Endothelial cell of umbilical vein (primary cell): ENCODE results near the gene STK40. TPM values are rescaled to one million over a fixed set of nuclear protein-coding genes. Genes with fewer than 3 reads are reported as not detected.

ENCODE experiments used
- BruUV-seq: library from RNA; stranded (reverse); fragments of 400-500 nt; replicated peaks from 2 replicates; lab custom pipeline; 2021; lab: Mats Ljungman, UMichigan
- CTCF ChIA-PET: fragments of 300-600, 350-600 bp; sonication (Branson Sonifier 250); formaldehyde crosslinking; loops from one replicate; lab custom pipeline; 2021; ENCODE audit warnings: antibody characterized with exemption, inconsistent platforms; lab: Charles Lee
- POLR2A ChIA-PET: fragments of 300-600, 350-600 bp; sonication (Branson Sonifier 250); formaldehyde crosslinking; loops from one replicate; lab custom pipeline; 2021; ENCODE audit warnings: antibody characterized with exemption, inconsistent platforms; lab: Charles Lee
- DNase-seq: peaks from one replicate; pipeline ENCODE4 v3.0.0-alpha.2; 2011; ENCODE audit warnings: low read depth, low spot score
- FAIRE-seq: peaks from 2 replicates; lab custom pipeline; 2011; peaks lifted over from hg19 to GRCh38; lab: Jason Lieb, UNC
- H2AFZ ChIP-seq: 2 replicates; pipeline ENCODE4 v1.6.0; 2012; ENCODE audit warnings: low read depth, low read length, control low read depth, inconsistent platforms
- H3K27ac ChIP-seq: 2 replicates; pipeline ENCODE4 v1.5.1; 2011; ENCODE audit warnings: low read depth, mild to moderate bottlenecking, control low read depth, low read length, moderate library complexity; ENCODE audit not compliant: insufficient read depth
- H3K27me3 ChIP-seq, 2 experiments: 2 replicates each; pipeline versions ENCODE4 v1.6.0 to v1.6.1; 2011; ENCODE audit warnings: low read length in 2 of 2, mixed read lengths in 1 of 2; ENCODE audit not compliant: control insufficient read depth in 2 of 2, insufficient read depth in 2 of 2
- H3K36me3 ChIP-seq, 2 experiments: 2 replicates in 1 of 2; 3 replicates in 1 of 2; pipeline ENCODE4 v1.5.1; 2011; ENCODE audit warnings: low read length in 2 of 2, mild to moderate bottlenecking in 1 of 2, moderate library complexity in 1 of 2; ENCODE audit not compliant: control insufficient read depth in 2 of 2, insufficient read depth in 2 of 2; ENCODE audit errors: extremely low read depth in 1 of 2
- H3K4me1 ChIP-seq: 3 replicates; pipeline ENCODE4 v1.5.1; 2011; ENCODE audit warnings: mild to moderate bottlenecking, low read length; ENCODE audit not compliant: control insufficient read depth, insufficient read depth; ENCODE audit errors: extremely low read depth
- H3K4me2 ChIP-seq: 2 replicates; pipeline ENCODE4 v1.6.1; 2011; ENCODE audit warnings: low read length, control low read depth, mixed read lengths; ENCODE audit not compliant: insufficient read depth
- H3K4me3 ChIP-seq, 3 experiments: fragments of 200-600 bp in 1 of 3; sonication (generic), shearing (Covaris generic) in 1 of 3; replicated peaks in 1 of 3; 2 replicates each; pipeline ENCODE4 v1.5.1; 2011 to 2016; ENCODE audit warnings: control low read depth in 3 of 3, low read length in 3 of 3, mild to moderate bottlenecking in 2 of 3, inconsistent platforms in 1 of 3, low read depth in 1 of 3, moderate library complexity in 1 of 3; ENCODE audit not compliant: insufficient read depth in 1 of 3
- H3K79me2 ChIP-seq: 2 replicates; pipeline ENCODE4 v1.6.0; 2012; ENCODE audit warnings: low read length, inconsistent platforms; ENCODE audit not compliant: control insufficient read depth, insufficient read depth
- H3K9ac ChIP-seq: replicated peaks from 2 replicates; pipeline ENCODE3; 2011; ENCODE audit warnings: low read length, control low read depth; ENCODE audit not compliant: insufficient read depth; ENCODE audit errors: extremely low read depth
- H3K9me1 ChIP-seq: replicated peaks from 3 replicates; pipeline ENCODE4 v1.6.0; 2011; ENCODE audit warnings: mild to moderate bottlenecking, low read length; ENCODE audit not compliant: control insufficient read depth, insufficient read depth; ENCODE audit errors: extremely low read depth
- H3K9me3 ChIP-seq: replicated peaks from 2 replicates; pipeline ENCODE4 v1.5.1; 2012; ENCODE audit warnings: low read length, inconsistent platforms; ENCODE audit not compliant: control insufficient read depth, insufficient read depth
- H4K20me1 ChIP-seq: replicated peaks from 2 replicates; pipeline ENCODE3; 2011; ENCODE audit warnings: mild to moderate bottlenecking, low read length; ENCODE audit not compliant: control insufficient read depth, insufficient read depth; ENCODE audit errors: extremely low read depth
- CTCF ChIP-seq, 2 donors: IDR thresholded peaks; 1 replicate in 1 of 2; 2 replicates in 1 of 2; pipeline ENCODE4 v1.5.1; 2011; ENCODE audit warnings: low read length in 2 of 2, mild to moderate bottlenecking in 2 of 2, moderate library complexity in 2 of 2, control low read depth in 1 of 2, inconsistent platforms in 1 of 2, low read depth in 1 of 2; ENCODE audit not compliant: insufficient read depth in 1 of 2; ENCODE audit errors: extremely low read depth in 1 of 2
- EZH2 ChIP-seq: IDR thresholded peaks from 2 replicates; pipeline ENCODE4 v1.6.1; 2012; ENCODE audit warnings: borderline replicate concordance, low read depth, mild to moderate bottlenecking, moderate library complexity, low read length, inconsistent platforms; ENCODE audit not compliant: severe bottlenecking
- FOS ChIP-seq: IDR thresholded peaks from 2 replicates; pipeline ENCODE4 v1.6.1; 2011; ENCODE audit warnings: mild to moderate bottlenecking, low read length, moderate library complexity, borderline replicate concordance; ENCODE audit not compliant: insufficient read depth
- GATA2 ChIP-seq: IDR thresholded peaks from 2 replicates; pipeline ENCODE4 v1.7.0; 2011; ENCODE audit warnings: low read depth, mild to moderate bottlenecking, moderate library complexity, mixed read lengths, low read length; ENCODE audit not compliant: insufficient read length, insufficient read depth
- JUN ChIP-seq: IDR thresholded peaks from 2 replicates; pipeline ENCODE4 v1.6.1; 2011; ENCODE audit warnings: borderline replicate concordance, low read depth; ENCODE audit not compliant: insufficient read length, insufficient read depth
- MAX ChIP-seq: IDR thresholded peaks from 2 replicates; pipeline ENCODE4 v1.6.1; 2011; ENCODE audit not compliant: insufficient read depth, insufficient read length
- MYC ChIP-seq: IDR thresholded peaks from one replicate; pipeline ENCODE4 v1.6.1; 2011; ENCODE audit warnings: mild to moderate bottlenecking, low read depth, low read length
- POLR2A ChIP-seq: IDR thresholded peaks from 2 replicates; pipeline ENCODE4 v1.6.1; 2012; ENCODE audit warnings: low read depth, mild to moderate bottlenecking, control low read depth, low read length
- POLR2AphosphoS5 ChIP-seq: IDR thresholded peaks from 2 replicates; pipeline ENCODE4 v1.6.1; 2012; ENCODE audit warnings: low read depth, mild to moderate bottlenecking, control low read depth, low read length, moderate library complexity; ENCODE audit not compliant: insufficient read depth
- dilution Hi-C: fragments of 300-500 bp; cut with MboI; formaldehyde crosslinking; loops from one replicate; pipeline ENCODE4 v1.15.0; 2019; ENCODE audit warnings: low sequenced_read_pairs; ENCODE audit not compliant: extremely low pct_ligation_motif_present
- intact Hi-C: fragments of 100-400 bp; cut with micrococcal nuclease; formaldehyde crosslinking; loops from one replicate; pipeline ENCODE4 v1.10.0; 2022
- polyA plus RNA-seq, 4 experiments: library from polyadenylated mRNA; depleted of rRNA in 3 of 4; stranded (reverse) in 3 of 4; unstranded in 1 of 4; fragments of >200 nt; gene quantifications; 2 replicates each; pipeline versions ENCODE4 v1.2.1 to v1.2.3, GENCODE V29; 2011 to 2012; ENCODE audit warnings: missing spikeins in 1 of 4
- total RNA-seq: library from RNA; stranded (reverse); gene quantifications from 2 replicates; pipeline ENCODE4 v1.2.3, GENCODE V29; 2021

Gene STK40
- total and polyA plus RNA-seq, 2 donors (not counting 3 experiments of a cell fraction or from before 2014, with no cell fraction given): 20.8 to 36.8 TPM

- POLR2A ChIA-PET: no interaction called here
- CTCF ChIA-PET: interaction anchor here (1.5 kb wide), 1 partner anchor 81 kb away, joined by 3 read pairs; no protein-coding TSS in a partner anchor
- no peak for TF ChIP-seq POLR2AphosphoS5
- TF ChIP-seq EZH2: no peak
- no peak for TF ChIP-seq CTCF (IDR thresholded peaks at IDR 0.05; ENCODE audit: extremely low read depth in 1 of 2, insufficient read depth in 1 of 2, low read depth in 1 of 2, low read length in 2 of 2)
- TF ChIP-seq FOS: no peak
- TF ChIP-seq MYC: no peak
- TF ChIP-seq MAX: no peak
- TF ChIP-seq POLR2A: no peak
- no peak for TF ChIP-seq JUN
- no peak for TF ChIP-seq GATA2
- no peak for FAIRE-seq
- Histone ChIP-seq H3K27ac (no peak overlapping the region), H3K9me1 (no peaks in the 10 kb centered on the region), H3K4me3 (no peak overlapping the region), H2AFZ (no peak overlapping the region), H3K4me2 (no peak overlapping the region), H3K4me1 (peaks cover 25% of the 10 kb centered on the region), H3K27me3 (no peaks in the 10 kb centered on the region), H3K9me3 (no peaks in the 10 kb centered on the region), H4K20me1 (no peaks in the 10 kb centered on the region), H3K9ac (no peak overlapping the region), H3K79me2 (no peaks in the 10 kb centered on the region), H3K36me3 (peaks cover 0 to 5% of the 10 kb centered on the region in 2 experiments)
- dilution Hi-C loops (no loop called here), intact Hi-C loops (no loop called here)
- BruUV-seq: TSS peak; percentile 51
- DNase-seq: no peak
Measured at GRCh38 chr1:36339615-36340014, 46.1 kb downstream of the STK40 start.
